CD14-positive monocyte (primary cell): ENCODE data around the gene ZNF653. TPM values are rescaled to one million over a fixed set of nuclear protein-coding genes. Genes with fewer than 3 reads are reported as not detected.

Experiments used
- DNase-seq, 3 donors: peaks; one replicate each; pipeline ENCODE4 v3.0.0-alpha.2; 2011 to 2022
- H2AFZ ChIP-seq: 2 replicates; pipeline ENCODE4 v1.6.0; 2012; ENCODE audit warnings: mild to moderate bottlenecking, low read depth, low read length, inconsistent platforms; ENCODE audit not compliant: insufficient read depth, poor library complexity, severe bottlenecking
- H3K27ac ChIP-seq, 2 donors: 1 replicate in 1 of 2; 2 replicates in 1 of 2; pipeline ENCODE4 v1.5.1; 2012 to 2013; ENCODE audit warnings: low read length in 2 of 2, control low read depth in 1 of 2, inconsistent platforms in 1 of 2, low read depth in 1 of 2, mild to moderate bottlenecking in 1 of 2
- H3K27me3 ChIP-seq, 2 donors: one replicate each; pipeline versions ENCODE4 v1.6.0 to v1.6.1; 2011 to 2013; ENCODE audit warnings: low read length in 2 of 2; ENCODE audit not compliant: control insufficient read depth in 2 of 2, insufficient read depth in 2 of 2
- H3K36me3 ChIP-seq, 2 donors: replicated peaks in 1 of 2; 1 replicate in 1 of 2; 2 replicates in 1 of 2; pipeline versions ENCODE4 v1.5.1 to v1.6.1; 2012 to 2013; ENCODE audit warnings: low read length in 2 of 2, control low read depth in 1 of 2, inconsistent platforms in 1 of 2, mild to moderate bottlenecking in 1 of 2; ENCODE audit not compliant: insufficient read depth in 2 of 2, control insufficient read depth in 1 of 2
- H3K4me1 ChIP-seq, 2 donors: 1 replicate in 1 of 2; 2 replicates in 1 of 2; pipeline versions ENCODE4 v1.5.1 to v1.6.1; 2012 to 2013; ENCODE audit warnings: low read length in 2 of 2, control low read depth in 1 of 2, inconsistent platforms in 1 of 2, mild to moderate bottlenecking in 1 of 2, moderate library complexity in 1 of 2; ENCODE audit not compliant: insufficient read depth in 2 of 2, control insufficient read depth in 1 of 2
- H3K4me2 ChIP-seq: replicated peaks from 2 replicates; pipeline ENCODE3; 2012; ENCODE audit warnings: low read length, moderate library complexity, mild to moderate bottlenecking; ENCODE audit not compliant: poor library complexity, severe bottlenecking; ENCODE audit errors: extremely low read depth
- H3K4me3 ChIP-seq, 3 experiments: fragments of 200-600 bp in 1 of 3; sonication (generic) in 1 of 3; replicated peaks in 1 of 3; 1 replicate in 2 of 3; 2 replicates in 1 of 3; pipeline ENCODE4 v1.5.1; 2011 to 2013; ENCODE audit warnings: low read length in 3 of 3, mild to moderate bottlenecking in 3 of 3, control low read depth in 2 of 3, low read depth in 2 of 3, inconsistent platforms in 1 of 3, moderate library complexity in 1 of 3
- H3K79me2 ChIP-seq: 2 replicates; pipeline ENCODE4 v1.6.0; 2012; ENCODE audit warnings: mild to moderate bottlenecking, control low read depth, inconsistent platforms, low read length, moderate library complexity; ENCODE audit not compliant: insufficient read depth
- H3K9ac ChIP-seq: 2 replicates; pipeline ENCODE4 v1.6.0; 2017; ENCODE audit warnings: low read length, mild to moderate bottlenecking; ENCODE audit not compliant: insufficient read depth, poor library complexity, severe bottlenecking
- H3K9me3 ChIP-seq, 2 donors: replicated peaks in 1 of 2; 1 replicate in 1 of 2; 2 replicates in 1 of 2; pipeline versions ENCODE4 v1.5.1 to v1.6.1; 2012 to 2013; ENCODE audit warnings: low read length in 2 of 2, control low read depth in 1 of 2; ENCODE audit not compliant: control insufficient read depth in 1 of 2, insufficient read depth in 1 of 2
- H4K20me1 ChIP-seq: 2 replicates; pipeline ENCODE4 v1.6.0; 2012; ENCODE audit warnings: mild to moderate bottlenecking, low read length, control low read depth, moderate library complexity; ENCODE audit not compliant: insufficient read depth
- H3K27ac Mint-ChIP-seq, 7 donors: one replicate each; pipeline ENCODE4 v1.8.0; 2020; ENCODE audit warnings: mild to moderate bottlenecking in 7 of 7, mixed read lengths in 7 of 7, moderate library complexity in 6 of 7, inconsistent platforms in 2 of 7
- H3K27me3 Mint-ChIP-seq, 3 donors: one replicate each; pipeline ENCODE4 v1.8.0; 2021 to 2022; ENCODE audit warnings: low read depth in 3 of 3, mild to moderate bottlenecking in 3 of 3, mixed read lengths in 3 of 3, moderate library complexity in 3 of 3, inconsistent platforms in 1 of 3
- H3K36me3 Mint-ChIP-seq, 2 donors: one replicate each; pipeline ENCODE4 v1.8.0; 2020; ENCODE audit warnings: mixed read lengths in 2 of 2, inconsistent platforms in 1 of 2, mild to moderate bottlenecking in 1 of 2
- H3K4me1 Mint-ChIP-seq: one replicate; pipeline ENCODE4 v1.8.0; 2020; ENCODE audit warnings: mild to moderate bottlenecking, mixed read lengths
- H3K4me3 Mint-ChIP-seq, 2 donors: one replicate each; pipeline ENCODE4 v1.8.0; 2020; ENCODE audit warnings: mild to moderate bottlenecking in 2 of 2, mixed read lengths in 2 of 2, moderate library complexity in 1 of 2
- H3K9me3 Mint-ChIP-seq, 7 donors: one replicate each; pipeline ENCODE4 v1.8.0; 2020 to 2022; ENCODE audit warnings: mixed read lengths in 7 of 7, mild to moderate bottlenecking in 6 of 7, moderate library complexity in 6 of 7, inconsistent platforms in 2 of 7
- CTCF ChIP-seq: fragments of 200-600 bp; IDR thresholded peaks from one replicate; pipeline ENCODE4 v1.8.0; 2022; ENCODE audit warnings: antibody characterized with exemption, mild to moderate bottlenecking
- WGBS: methylation state at CpG from one replicate; pipeline ENCODE4 v1.1.5; 2013; ENCODE audit warnings: missing lambda C conversion rate; ENCODE audit not compliant: insufficient coverage; 5-methylcytosine and 5-hydroxymethylcytosine counted together
- intact Hi-C, 2 donors: fragments of 100-400 bp; cut with micrococcal nuclease; formaldehyde crosslinking; loops; one replicate each; pipeline versions ENCODE4 v1.15.0 to v1.15.1; 2023
- polyA plus RNA-seq, 3 donors: library from polyadenylated mRNA; depleted of rRNA in 1 of 3; unstranded in 2 of 3; stranded (reverse) in 1 of 3; fragments of 300-500 nt in 2 of 3; fragments of >200 nt in 1 of 3; fragmentation: Illumina TruSeq in 2 of 3; gene quantifications; 1 replicate in 2 of 3; 2 replicates in 1 of 3; pipeline ENCODE4 v1.2.3, GENCODE V29; 2012 to 2021

Gene ZNF653
- polyA plus RNA-seq, 3 donors, result 0.88 to 8.1 (median 1.2) TPM

GRCh38 chr19:11450570-11451326, 54.9 kb downstream of the ZNF653 start:
- no peak overlapping the region for H3K4me3 Mint-ChIP-seq
- peaks cover 3 to 6% (median 3%) of the 10 kb centered on the region in 3 donors for H3K27me3 Mint-ChIP-seq
- no peak for DNase-seq
- H3K36me3 Mint-ChIP-seq, result peaks cover 28 to 47% of the 10 kb centered on the region in 2 donors
- Histone ChIP-seq H3K9ac (no peak overlapping the region), H3K4me2 (no peak overlapping the region), H3K4me3 (no peak overlapping the region), H3K27ac (no peak overlapping the region), H3K4me1 (no peaks in the 10 kb centered on the region), H3K9me3 (no peaks in the 10 kb centered on the region), H3K27me3 (no peaks in the 10 kb centered on the region), H3K36me3 (peaks cover 40 to 53% of the 10 kb centered on the region in 2 donors), H3K79me2 (no peaks in the 10 kb centered on the region), H4K20me1 (peaks cover 13% of the 10 kb centered on the region), H2AFZ (no peak overlapping the region)
- no peaks in the 10 kb centered on the region for H3K4me1 Mint-ChIP-seq
- peaks cover 0 to 1% (median 0%) of the 10 kb centered on the region in 7 donors for H3K9me3 Mint-ChIP-seq
- H3K27ac Mint-ChIP-seq, result peak overlapping the region in 3 of 7 donors; percentile 50 to 76 (median 57)
- intact Hi-C loops, result no loop called here
- 97% methylated on average over 14 of the region's 21 CpGs for WGBS
- TF ChIP-seq CTCF, result no peak

GRCh38 chr19:11448923-11449554, 56.6 kb downstream of the ZNF653 start:
- no peak overlapping the region for H3K4me2 ChIP-seq
- H3K27me3 Mint-ChIP-seq, result peaks cover 0 to 3% (median 2%) of the 10 kb centered on the region in 3 donors
- H3K36me3 Mint-ChIP-seq, result peaks cover 39 to 63% of the 10 kb centered on the region in 2 donors
- H3K4me1 Mint-ChIP-seq, result no peaks in the 10 kb centered on the region
- no peaks in the 10 kb centered on the region for H3K9me3 ChIP-seq
- H2AFZ ChIP-seq, result no peak overlapping the region
- H3K4me3 Mint-ChIP-seq, result no peak overlapping the region
- no peak overlapping the region for H3K4me3 ChIP-seq
- no peaks in the 10 kb centered on the region for H3K79me2 ChIP-seq
- no peak for DNase-seq
- peaks cover 56 to 70% of the 10 kb centered on the region in 2 donors for H3K36me3 ChIP-seq
- no peak overlapping the region for H3K9ac ChIP-seq
- no peak overlapping the region for H3K27ac ChIP-seq
- no peaks in the 10 kb centered on the region for H3K27me3 ChIP-seq
- H3K4me1 ChIP-seq, result no peaks in the 10 kb centered on the region
- 97% methylated on average over 28 of the region's 31 CpGs for WGBS
- H3K9me3 Mint-ChIP-seq, result peaks cover 0 to 1% (median 0%) of the 10 kb centered on the region in 7 donors
- H3K27ac Mint-ChIP-seq, result no peak overlapping the region
- no peak for TF ChIP-seq CTCF
- intact Hi-C loops, result loop anchor here in 1 of 2 donors (5.0 kb wide), 1 partner anchor 162 kb away; no protein-coding TSS in a partner anchor
- peaks cover 18% of the 10 kb centered on the region for H4K20me1 ChIP-seq
